Measurements from ENCODE around the gene LUC7L3.
"Not testable (repeated sequence)": the region's sequence is repeated elsewhere in the genome, so short reads cannot be mapped to it uniquely, and the experiment has no call there.

Gene LUC7L3

GRCh38 chr17:50719144-50719923, at the start of gene LUC7L3:
TSS of gene LUC7L3 (plus strand) at chr17:50719603. CDS start at chr17:50719733, 130 bp downstream.
- DNase-seq (ENCODE audit: low spot score), result peak; percentile 85
- no peak for FAIRE-seq

- no peak for DNase-seq (ENCODE audit: low spot score)
- no peak for FAIRE-seq
These were observed 47.3 kb upstream of the LUC7L3 start for GRCh38 chr17:50672071-50672470.

GRCh38 chr17:50672831-50673551, 46.4 kb upstream of the LUC7L3 start:
- FAIRE-seq (no peak), DNase-seq (ENCODE audit: low spot score) (peak; percentile 37)

DNA sequence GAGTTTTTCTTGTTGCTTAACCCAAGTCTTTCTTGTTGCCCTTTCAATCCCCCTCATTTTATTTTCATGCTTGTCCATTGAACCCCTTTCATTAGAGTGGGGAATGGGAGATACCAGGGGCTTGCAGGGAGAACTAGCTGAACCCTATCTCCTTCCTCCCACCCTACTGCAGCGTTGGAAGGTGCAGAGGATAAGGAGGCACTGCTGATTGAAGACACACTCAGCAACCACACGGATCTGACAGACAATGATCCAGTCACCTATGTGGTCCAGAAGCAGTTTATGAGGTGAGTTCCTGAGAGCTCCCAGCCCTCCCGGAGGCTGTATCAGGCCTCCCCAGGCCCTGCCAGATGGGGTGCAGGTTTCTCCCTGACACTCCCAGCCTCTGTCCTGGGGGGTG, 44.2 kb upstream of the LUC7L3 start:
- FAIRE-seq, result no peak
- DNase-seq (ENCODE audit: low spot score), result no peak

DNA sequence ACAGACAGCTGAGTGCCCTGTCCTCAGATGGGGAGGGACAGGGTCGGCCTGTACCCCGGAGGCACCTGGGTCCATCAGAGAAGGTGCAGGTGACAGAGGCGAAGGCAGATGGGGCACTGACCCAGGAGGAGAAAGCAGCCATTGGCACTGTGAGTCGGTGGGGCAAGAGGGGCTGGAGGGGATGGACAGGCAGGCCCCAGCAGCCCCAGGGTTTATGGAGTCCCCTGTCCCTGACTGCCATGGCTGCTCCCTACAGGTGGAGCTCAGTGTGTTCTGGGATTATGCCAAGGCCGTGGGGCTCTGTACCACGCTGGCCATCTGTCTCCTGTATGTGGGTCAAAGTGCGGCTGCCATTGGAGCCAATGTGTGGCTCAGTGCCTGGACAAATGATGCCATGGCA, 43.8 kb upstream of the LUC7L3 start:
- DNase-seq (ENCODE audit: low spot score) (no peak), FAIRE-seq (no peak)

DNA sequence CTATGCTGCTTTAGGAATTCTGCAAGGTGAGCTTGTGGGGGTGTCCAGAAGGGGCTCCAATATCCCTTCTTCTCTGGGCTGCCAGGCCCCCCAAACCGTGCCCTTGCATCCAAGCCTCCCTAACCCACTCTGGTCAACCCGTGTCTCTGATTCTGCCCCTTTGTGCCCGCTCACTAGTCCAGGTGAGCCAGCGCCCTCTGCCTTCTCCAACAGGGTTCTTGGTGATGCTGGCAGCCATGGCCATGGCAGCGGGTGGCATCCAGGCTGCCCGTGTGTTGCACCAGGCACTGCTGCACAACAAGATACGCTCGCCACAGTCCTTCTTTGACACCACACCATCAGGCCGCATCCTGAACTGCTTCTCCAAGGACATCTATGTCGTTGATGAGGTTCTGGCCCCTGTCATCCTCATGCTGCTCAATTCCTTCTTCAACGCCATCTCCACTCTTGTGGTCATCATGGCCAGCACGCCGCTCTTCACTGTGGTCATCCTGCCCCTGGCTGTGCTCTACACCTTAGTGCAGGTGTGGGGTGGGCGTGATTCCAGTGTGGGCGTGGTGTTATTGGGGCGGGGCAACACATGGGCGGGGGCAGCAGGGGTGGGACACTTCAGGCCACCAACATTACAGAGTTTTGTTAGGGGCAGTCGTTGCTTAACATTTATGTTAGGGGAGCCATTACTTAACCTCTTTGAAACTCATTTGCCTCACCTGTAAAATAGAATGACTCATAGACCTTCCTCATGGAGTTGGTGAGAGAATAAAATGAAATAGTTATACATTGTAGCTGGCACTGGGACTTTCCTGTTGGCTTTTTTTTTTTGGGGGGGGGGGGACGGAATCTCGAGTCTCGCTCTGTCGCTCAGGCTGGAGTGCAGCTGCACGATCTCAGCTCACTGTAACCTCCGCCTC, 43.1 kb upstream of the LUC7L3 start:
- FAIRE-seq (no peak), DNase-seq (ENCODE audit: low spot score) (no peak)

DNA sequence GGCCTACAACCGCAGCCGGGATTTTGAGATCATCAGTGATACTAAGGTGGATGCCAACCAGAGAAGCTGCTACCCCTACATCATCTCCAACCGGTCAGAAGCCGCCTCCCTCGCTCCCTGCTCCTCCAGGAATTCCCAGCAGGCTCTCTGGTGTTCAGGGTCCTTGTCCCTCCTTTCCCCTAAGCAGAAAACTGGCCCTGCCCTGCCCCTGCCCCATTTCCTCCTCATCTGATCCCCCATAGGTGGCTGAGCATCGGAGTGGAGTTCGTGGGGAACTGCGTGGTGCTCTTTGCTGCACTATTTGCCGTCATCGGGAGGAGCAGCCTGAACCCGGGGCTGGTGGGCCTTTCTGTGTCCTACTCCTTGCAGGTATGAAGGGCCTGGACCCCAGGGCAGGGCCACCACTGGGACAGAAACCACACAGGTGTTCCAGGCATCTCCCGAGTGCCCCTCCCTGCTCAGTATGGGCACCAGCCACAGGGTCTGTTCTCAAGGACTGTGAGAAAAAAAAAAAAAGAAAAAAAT, 41.5 kb upstream of the LUC7L3 start:
- no peak for DNase-seq (ENCODE audit: low spot score)
- no peak for FAIRE-seq

GRCh38 chr17:50679008-50679544, 40.3 kb upstream of the LUC7L3 start:
- no peak for FAIRE-seq
- no peak for DNase-seq (ENCODE audit: low spot score)

DNA sequence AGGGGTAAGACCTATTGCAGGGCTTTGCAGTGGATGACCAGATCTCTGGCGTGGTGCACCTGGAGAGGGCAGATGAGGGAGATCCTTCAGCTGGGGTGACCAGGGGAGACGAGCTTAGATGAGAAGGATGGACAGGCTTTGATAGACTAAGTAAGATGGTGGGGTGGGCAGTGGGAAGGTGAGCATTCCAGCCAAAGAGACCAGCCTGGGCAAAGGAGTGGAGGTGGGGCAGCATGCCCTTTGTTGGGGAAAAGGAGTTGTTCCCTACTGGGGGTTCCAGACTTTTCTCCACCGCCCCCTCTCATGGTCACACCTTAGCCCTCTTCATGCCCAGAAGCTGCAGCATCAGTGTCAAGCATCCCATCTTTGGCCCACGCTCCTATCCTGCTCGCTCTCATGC, 39.3 kb upstream of the LUC7L3 start:
- no peak for FAIRE-seq
- DNase-seq (ENCODE audit: low spot score), result no peak

- DNase-seq (ENCODE audit: low spot score); FAIRE-seq: not testable (repeated sequence)
These were observed 38.7 kb upstream of the LUC7L3 start for GRCh38 chr17:50680543-50681262.

GRCh38 chr17:50681263-50682200, 37.9 kb upstream of the LUC7L3 start:
- FAIRE-seq, result no peak
- DNase-seq (ENCODE audit: low spot score), result peak; percentile 57

GRCh38 chr17:50682441-50682840, 37.0 kb upstream of the LUC7L3 start:
- no peak for FAIRE-seq
- no peak for DNase-seq (ENCODE audit: low spot score)

DNA sequence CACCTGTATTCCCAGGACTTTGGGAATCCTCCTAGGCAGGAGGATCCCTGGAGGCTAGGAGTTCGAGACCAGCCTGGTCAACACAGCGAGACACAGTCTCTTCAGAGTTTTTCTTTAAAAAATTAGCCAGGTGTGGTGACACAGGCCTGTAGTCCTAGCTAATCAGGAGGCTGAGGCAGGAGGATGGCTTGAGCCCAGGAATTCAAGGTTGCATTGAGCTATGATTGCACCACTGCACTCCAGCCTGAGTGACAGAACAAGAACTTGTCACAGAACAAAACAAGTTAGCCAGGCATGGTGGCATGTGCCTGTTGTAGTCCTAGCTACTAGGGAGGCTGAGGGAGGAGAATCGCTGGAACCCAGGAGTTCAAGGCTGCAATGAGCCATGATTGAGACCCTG, 36.5 kb upstream of the LUC7L3 start:
- no peak for DNase-seq (ENCODE audit: low spot score)
- no peak for FAIRE-seq

- FAIRE-seq, result no peak
- DNase-seq (ENCODE audit: low spot score), result no peak
These were observed 35.7 kb upstream of the LUC7L3 start for GRCh38 chr17:50683434-50684287.

- FAIRE-seq (no peak), DNase-seq (ENCODE audit: low spot score) (no peak)
These were observed 35.2 kb upstream of the LUC7L3 start for GRCh38 chr17:50684288-50684611.

DNA sequence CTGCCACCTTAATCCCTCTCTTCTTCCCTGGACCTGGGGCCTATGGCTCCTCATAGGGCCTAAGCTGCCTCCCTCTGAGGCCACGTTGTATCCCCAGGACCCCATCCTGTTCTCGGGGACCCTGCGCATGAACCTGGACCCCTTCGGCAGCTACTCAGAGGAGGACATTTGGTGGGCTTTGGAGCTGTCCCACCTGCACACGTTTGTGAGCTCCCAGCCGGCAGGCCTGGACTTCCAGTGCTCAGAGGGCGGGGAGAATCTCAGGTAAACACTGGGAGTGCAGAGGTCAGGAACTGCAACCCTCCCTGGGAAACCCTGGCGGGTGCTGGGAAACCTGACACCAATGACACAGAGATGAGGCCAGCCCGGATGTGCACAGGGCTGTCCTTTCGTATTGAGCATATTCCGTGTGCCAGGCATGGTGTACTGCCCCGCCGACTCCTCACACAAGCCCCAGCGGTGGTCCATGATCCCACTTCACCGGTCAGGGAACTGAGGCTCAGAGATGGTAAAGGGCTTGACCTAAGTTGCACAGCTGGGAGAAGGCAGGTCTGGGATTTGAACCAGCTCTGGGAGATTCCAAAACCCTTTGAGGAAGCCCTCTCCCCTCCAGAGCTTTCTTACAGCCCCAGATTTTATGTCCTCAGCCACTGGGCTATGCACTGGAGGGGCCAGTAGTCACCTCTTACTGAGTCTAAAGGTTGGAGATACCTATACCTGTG, 34.6 kb upstream of the LUC7L3 start:
- no peak for DNase-seq (ENCODE audit: low spot score)
- FAIRE-seq, result no peak

GRCh38 chr17:50685334-50685665, 34.1 kb upstream of the LUC7L3 start:
- FAIRE-seq (no peak), DNase-seq (ENCODE audit: low spot score) (no peak)
